GM23338 (cell line): ENCODE measurements around the gene ZNF790.

Source experiments
- CREB1 ChIP-seq: fragments of 250-450 bp; sonication (Bioruptor Pico); IDR thresholded peaks from 2 replicates; pipeline ENCODE4 v1.5.0; 2020; ENCODE audit warnings: low read depth, mild to moderate bottlenecking, moderate library complexity
- EZH2 ChIP-seq: fragments of 200-600 bp; sonication (generic); IDR thresholded peaks from one replicate; pipeline ENCODE4 v1.8.0; 2017; ENCODE audit warnings: antibody characterized with exemption, mild to moderate bottlenecking, low read depth; ENCODE audit not compliant: unreplicated experiment
- EZH2phosphoT487 ChIP-seq: fragments of 200-600 bp; sonication (generic); IDR thresholded peaks from one replicate; pipeline ENCODE4 v1.8.1; 2018; ENCODE audit warnings: antibody characterized with exemption; ENCODE audit not compliant: unreplicated experiment
- NANOG ChIP-seq: IDR thresholded peaks from 2 replicates; pipeline ENCODE4 v1.6.1; 2016; ENCODE audit warnings: antibody characterized with exemption, borderline replicate concordance
- POLR2AphosphoS5 ChIP-seq: IDR thresholded peaks from 2 replicates; pipeline ENCODE4 v1.6.1; 2016; ENCODE audit warnings: antibody characterized with exemption, low read depth
- ZNF331 ChIP-seq: fragments of 250-450 bp; sonication (Bioruptor Pico); IDR thresholded peaks from 2 replicates; pipeline ENCODE4 v1.5.0; 2020; ENCODE audit warnings: low read depth, mild to moderate bottlenecking, moderate library complexity
- TF ChIP-seq, protein P1 (sequence below): IDR thresholded peaks from one replicate; pipeline ENCODE4 v1.6.1; 2018; ENCODE audit warnings: antibody characterized with exemption; ENCODE audit not compliant: unreplicated experiment
- TF ChIP-seq, protein P2 (sequence below), 2 experiments: fragments of 200-600 bp in 1 of 2; sonication (generic) in 1 of 2; conservative IDR thresholded peaks; 2 replicates each; pipeline versions ENCODE4 v1.5.1 to v1.6.1; 2016 to 2017; ENCODE audit warnings: antibody characterized with exemption in 2 of 2, low read depth in 2 of 2, mild to moderate bottlenecking in 2 of 2, moderate library complexity in 1 of 2
- TF ChIP-seq, protein P3 (sequence below): IDR thresholded peaks from 2 replicates; pipeline ENCODE4 v1.6.1; 2016; ENCODE audit warnings: antibody characterized with exemption

DNA sequence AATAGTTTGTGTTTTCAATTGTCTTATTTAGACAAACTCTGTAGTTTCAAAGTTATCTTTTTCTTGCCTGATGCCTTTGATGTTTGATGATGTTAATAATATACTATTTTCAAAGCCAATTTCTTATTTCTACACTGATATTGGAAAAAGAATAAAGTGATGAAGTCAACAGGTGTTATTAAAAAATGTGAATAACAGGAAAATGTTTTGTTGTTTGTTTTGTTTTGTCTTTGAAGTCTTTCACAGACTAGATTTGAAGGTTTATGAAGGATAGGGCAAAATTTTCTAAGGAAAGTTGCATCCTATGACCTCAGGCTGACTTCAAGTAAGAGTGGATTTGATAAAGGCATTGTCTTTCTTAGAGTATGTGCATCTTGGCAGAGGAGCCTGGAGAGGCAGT is 31.2 kb downstream of the ZNF790 start:
- TF ChIP-seq POLR2AphosphoS5 (no peak), CREB1 (CRISPR knock-in tag) (no peak), EZH2 (no peak), EZH2phosphoT487 (no peak), ZNF331 (no peak), NANOG (no peak)
- TF ChIP-seq, protein P1, sequence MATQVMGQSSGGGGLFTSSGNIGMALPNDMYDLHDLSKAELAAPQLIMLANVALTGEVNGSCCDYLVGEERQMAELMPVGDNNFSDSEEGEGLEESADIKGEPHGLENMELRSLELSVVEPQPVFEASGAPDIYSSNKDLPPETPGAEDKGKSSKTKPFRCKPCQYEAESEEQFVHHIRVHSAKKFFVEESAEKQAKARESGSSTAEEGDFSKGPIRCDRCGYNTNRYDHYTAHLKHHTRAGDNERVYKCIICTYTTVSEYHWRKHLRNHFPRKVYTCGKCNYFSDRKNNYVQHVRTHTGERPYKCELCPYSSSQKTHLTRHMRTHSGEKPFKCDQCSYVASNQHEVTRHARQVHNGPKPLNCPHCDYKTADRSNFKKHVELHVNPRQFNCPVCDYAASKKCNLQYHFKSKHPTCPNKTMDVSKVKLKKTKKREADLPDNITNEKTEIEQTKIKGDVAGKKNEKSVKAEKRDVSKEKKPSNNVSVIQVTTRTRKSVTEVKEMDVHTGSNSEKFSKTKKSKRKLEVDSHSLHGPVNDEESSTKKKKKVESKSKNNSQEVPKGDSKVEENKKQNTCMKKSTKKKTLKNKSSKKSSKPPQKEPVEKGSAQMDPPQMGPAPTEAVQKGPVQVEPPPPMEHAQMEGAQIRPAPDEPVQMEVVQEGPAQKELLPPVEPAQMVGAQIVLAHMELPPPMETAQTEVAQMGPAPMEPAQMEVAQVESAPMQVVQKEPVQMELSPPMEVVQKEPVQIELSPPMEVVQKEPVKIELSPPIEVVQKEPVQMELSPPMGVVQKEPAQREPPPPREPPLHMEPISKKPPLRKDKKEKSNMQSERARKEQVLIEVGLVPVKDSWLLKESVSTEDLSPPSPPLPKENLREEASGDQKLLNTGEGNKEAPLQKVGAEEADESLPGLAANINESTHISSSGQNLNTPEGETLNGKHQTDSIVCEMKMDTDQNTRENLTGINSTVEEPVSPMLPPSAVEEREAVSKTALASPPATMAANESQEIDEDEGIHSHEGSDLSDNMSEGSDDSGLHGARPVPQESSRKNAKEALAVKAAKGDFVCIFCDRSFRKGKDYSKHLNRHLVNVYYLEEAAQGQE: no peak
- TF ChIP-seq, protein P2, sequence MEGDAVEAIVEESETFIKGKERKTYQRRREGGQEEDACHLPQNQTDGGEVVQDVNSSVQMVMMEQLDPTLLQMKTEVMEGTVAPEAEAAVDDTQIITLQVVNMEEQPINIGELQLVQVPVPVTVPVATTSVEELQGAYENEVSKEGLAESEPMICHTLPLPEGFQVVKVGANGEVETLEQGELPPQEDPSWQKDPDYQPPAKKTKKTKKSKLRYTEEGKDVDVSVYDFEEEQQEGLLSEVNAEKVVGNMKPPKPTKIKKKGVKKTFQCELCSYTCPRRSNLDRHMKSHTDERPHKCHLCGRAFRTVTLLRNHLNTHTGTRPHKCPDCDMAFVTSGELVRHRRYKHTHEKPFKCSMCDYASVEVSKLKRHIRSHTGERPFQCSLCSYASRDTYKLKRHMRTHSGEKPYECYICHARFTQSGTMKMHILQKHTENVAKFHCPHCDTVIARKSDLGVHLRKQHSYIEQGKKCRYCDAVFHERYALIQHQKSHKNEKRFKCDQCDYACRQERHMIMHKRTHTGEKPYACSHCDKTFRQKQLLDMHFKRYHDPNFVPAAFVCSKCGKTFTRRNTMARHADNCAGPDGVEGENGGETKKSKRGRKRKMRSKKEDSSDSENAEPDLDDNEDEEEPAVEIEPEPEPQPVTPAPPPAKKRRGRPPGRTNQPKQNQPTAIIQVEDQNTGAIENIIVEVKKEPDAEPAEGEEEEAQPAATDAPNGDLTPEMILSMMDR (conservative IDR thresholded peaks at IDR 0.05; ENCODE audit: low read depth in 2 of 2): no peak
- TF ChIP-seq, protein P3, sequence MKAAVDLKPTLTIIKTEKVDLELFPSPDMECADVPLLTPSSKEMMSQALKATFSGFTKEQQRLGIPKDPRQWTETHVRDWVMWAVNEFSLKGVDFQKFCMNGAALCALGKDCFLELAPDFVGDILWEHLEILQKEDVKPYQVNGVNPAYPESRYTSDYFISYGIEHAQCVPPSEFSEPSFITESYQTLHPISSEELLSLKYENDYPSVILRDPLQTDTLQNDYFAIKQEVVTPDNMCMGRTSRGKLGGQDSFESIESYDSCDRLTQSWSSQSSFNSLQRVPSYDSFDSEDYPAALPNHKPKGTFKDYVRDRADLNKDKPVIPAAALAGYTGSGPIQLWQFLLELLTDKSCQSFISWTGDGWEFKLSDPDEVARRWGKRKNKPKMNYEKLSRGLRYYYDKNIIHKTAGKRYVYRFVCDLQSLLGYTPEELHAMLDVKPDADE: no peak
